HCT116 (cell line): Measurements from ENCODE around the gene GALNT7. TPM values are rescaled to one million over a fixed set of nuclear protein-coding genes. Genes with fewer than 3 reads are reported as not detected.

ENCODE experiments used
- ATAC-seq: fragments of 200-7000 bp; cut with Tn5 transposase; 2 replicates; pipeline ENCODE4 v1.9.1; 2020; ENCODE audit warnings: mild to moderate bottlenecking, moderate library complexity
- BruUV-seq: library from RNA; stranded (reverse); fragments of 400-500 nt; replicated peaks from 2 replicates; lab custom pipeline; 2021; lab: Mats Ljungman, UMichigan
- CTCF ChIA-PET: fragments of 300-600 bp; sonication (Branson Sonifier 250); formaldehyde crosslinking; loops from one replicate; lab custom pipeline; 2021; ENCODE audit warnings: antibody characterized with exemption; lab: Charles Lee
- POLR2A ChIA-PET: fragments of 300-600, 350-600 bp; sonication (Branson Sonifier 250); formaldehyde crosslinking; loops from one replicate; lab custom pipeline; 2021; ENCODE audit warnings: antibody characterized with exemption; lab: Charles Lee
- RAD21 ChIA-PET, 2 experiments: fragments of 300-600 bp; sonication (Branson Sonifier 250); formaldehyde crosslinking; loops; one replicate each; lab custom pipeline; 2023; ENCODE audit warnings: low total read pairs in 2 of 2; ENCODE audit not compliant: uncharacterized antibody in 2 of 2, unreplicated experiment in 2 of 2, low non-redundant PET in 1 of 2; lab: Charles Lee
- DNase-seq: peaks from one replicate; pipeline ENCODE4 v3.0.0-alpha.2; 2010; ENCODE audit warnings: low read depth, low spot score
- H2AFZ ChIP-seq: fragments of 200-600 bp; shearing (Covaris generic), sonication (generic); 2 replicates; pipeline ENCODE4 v1.6.1; 2017; ENCODE audit warnings: low read depth, mixed run types, mixed read lengths, antibody characterized with exemption, low read length; ENCODE audit not compliant: poor library complexity, severe bottlenecking
- H3K27ac ChIP-seq: 2 replicates; pipeline ENCODE4 v1.5.1; 2012; ENCODE audit warnings: low read depth, low read length
- H3K27me3 ChIP-seq: fragments of 200-600 bp; sonication (generic); 2 replicates; pipeline ENCODE4 v1.6.1; 2016; ENCODE audit warnings: mixed run types, low read length, mixed read lengths; ENCODE audit not compliant: insufficient read depth
- H3K36me3 ChIP-seq, 2 experiments: fragments of 200-500 bp in 1 of 2; fragments of 200-600 bp in 1 of 2; sonication (Bioruptor generic) in 1 of 2; sonication (generic) in 1 of 2; 2 replicates each; pipeline versions ENCODE4 v1.5.1 to v1.6.1; 2014 to 2016; ENCODE audit warnings: low read length in 2 of 2, inconsistent platforms in 1 of 2, mixed read lengths in 1 of 2, mixed run types in 1 of 2; ENCODE audit not compliant: insufficient read depth in 2 of 2, control insufficient read depth in 1 of 2
- H3K4me1 ChIP-seq, 2 experiments: fragments of 200-600 bp in 1 of 2; sonication (generic) in 1 of 2; 2 replicates each; pipeline versions ENCODE4 v1.5.1 to v1.6.1; 2012 to 2017; ENCODE audit warnings: low read length in 2 of 2, inconsistent platforms in 1 of 2, mild to moderate bottlenecking in 1 of 2, mixed read lengths in 1 of 2, mixed run types in 1 of 2, moderate library complexity in 1 of 2; ENCODE audit not compliant: insufficient read depth in 2 of 2, control insufficient read depth in 1 of 2
- H3K4me2 ChIP-seq: fragments of 200-600 bp; sonication (generic); 2 replicates; pipeline ENCODE4 v1.6.1; 2017; ENCODE audit warnings: mixed run types, low read length, mixed read lengths
- H3K4me3 ChIP-seq, 2 experiments: fragments of 200-600 bp in 1 of 2; sonication (generic) in 1 of 2; replicated peaks in 1 of 2; 2 replicates each; pipeline ENCODE4 v1.5.1; 2011 to 2016; ENCODE audit warnings: low read length in 2 of 2, control low read depth in 1 of 2, low read depth in 1 of 2, mild to moderate bottlenecking in 1 of 2, mixed read lengths in 1 of 2, mixed run types in 1 of 2
- H3K79me2 ChIP-seq: fragments of 200-600 bp; sonication (generic); 2 replicates; pipeline ENCODE4 v1.6.1; 2017; ENCODE audit warnings: mild to moderate bottlenecking, mixed run types, low read length, moderate library complexity, mixed read lengths; ENCODE audit not compliant: insufficient read depth
- H3K9ac ChIP-seq: fragments of 200-600 bp; sonication (generic); 2 replicates; pipeline ENCODE4 v1.6.1; 2016; ENCODE audit warnings: low read length, mixed read lengths
- H3K9me2 ChIP-seq: fragments of 200-600 bp; sonication (generic), shearing (Covaris generic); 2 replicates; pipeline ENCODE4 v1.6.1; 2017; ENCODE audit warnings: mixed run types, mild to moderate bottlenecking, moderate library complexity; ENCODE audit not compliant: insufficient read depth
- H3K9me3 ChIP-seq, 2 experiments: fragments of 200-500 bp in 1 of 2; fragments of 200-600 bp in 1 of 2; sonication (Bioruptor generic) in 1 of 2; sonication (generic) in 1 of 2; 2 replicates each; pipeline ENCODE4 v1.6.1; 2014 to 2017; ENCODE audit warnings: low read length in 2 of 2, mixed read lengths in 2 of 2, inconsistent platforms in 1 of 2, low read depth in 1 of 2, mild to moderate bottlenecking in 1 of 2, mixed run types in 1 of 2, moderate library complexity in 1 of 2; ENCODE audit not compliant: control insufficient read depth in 1 of 2, insufficient read depth in 1 of 2
- H4K20me1 ChIP-seq: fragments of 200-600 bp; sonication (generic), shearing (Covaris generic); 2 replicates; pipeline ENCODE4 v1.6.1; 2017; ENCODE audit warnings: mixed run types, mild to moderate bottlenecking, moderate library complexity; ENCODE audit not compliant: insufficient read depth
- CBX3 ChIP-seq: IDR thresholded peaks from 2 replicates; pipeline ENCODE4 v1.6.1; 2012; ENCODE audit warnings: low read depth
- CEBPB ChIP-seq: IDR thresholded peaks from 2 replicates; pipeline ENCODE4 v1.6.1; 2012; ENCODE audit warnings: low read depth
- EGR1 ChIP-seq: IDR thresholded peaks from 2 replicates; pipeline ENCODE4 v1.6.1; 2012; ENCODE audit warnings: low read depth
- ELF1 ChIP-seq: IDR thresholded peaks from 2 replicates; pipeline ENCODE4 v1.6.1; 2012; ENCODE audit warnings: low read depth, borderline replicate concordance
- EZH2 ChIP-seq: fragments of 200-600 bp; sonication (generic); IDR thresholded peaks from 2 replicates; pipeline ENCODE4 v1.6.1; 2017; ENCODE audit warnings: antibody characterized with exemption, mixed run types
- EZH2phosphoT487 ChIP-seq: fragments of 200-600 bp; IDR thresholded peaks from 2 replicates; pipeline ENCODE4 v1.6.1; 2018; ENCODE audit warnings: antibody characterized with exemption, borderline replicate concordance
- FOSL1 ChIP-seq: IDR thresholded peaks from 2 replicates; pipeline ENCODE4 v1.6.1; 2012; ENCODE audit warnings: low read depth
- JUND ChIP-seq: IDR thresholded peaks from 2 replicates; pipeline ENCODE4 v1.6.1; 2012
- POLR2A ChIP-seq: IDR thresholded peaks from 2 replicates; pipeline ENCODE4 v1.7.0; 2011; ENCODE audit warnings: borderline replicate concordance; ENCODE audit not compliant: insufficient read depth, insufficient read length; ENCODE audit errors: extremely low read depth
- POLR2AphosphoS5 ChIP-seq: IDR thresholded peaks from 2 replicates; pipeline ENCODE4 v1.6.1; 2011; ENCODE audit warnings: mild to moderate bottlenecking, low read depth, low read length, moderate library complexity
- RAD21 ChIP-seq: IDR thresholded peaks from 2 replicates; pipeline ENCODE4 v1.6.1; 2012; ENCODE audit warnings: low read depth, mild to moderate bottlenecking
- SIN3A ChIP-seq: IDR thresholded peaks from 2 replicates; pipeline ENCODE4 v1.6.1; 2012; ENCODE audit warnings: low read depth
- SRF ChIP-seq: IDR thresholded peaks from 2 replicates; pipeline ENCODE4 v1.6.1; 2012; ENCODE audit warnings: low read depth
- TCF7L2 ChIP-seq: IDR thresholded peaks from 2 replicates; pipeline ENCODE4 v1.7.0; 2011; ENCODE audit warnings: borderline replicate concordance, inconsistent platforms; ENCODE audit not compliant: insufficient read depth, insufficient read length; ENCODE audit errors: extremely low read depth
- YY1 ChIP-seq: IDR thresholded peaks from 2 replicates; pipeline ENCODE4 v1.6.1; 2011; ENCODE audit warnings: low read length, low read depth, moderate library complexity, mild to moderate bottlenecking; ENCODE audit not compliant: insufficient replicate concordance; ENCODE audit errors: extremely low read depth
- ZFX ChIP-seq: fragments of 450-650 bp; IDR thresholded peaks from 2 replicates; pipeline ENCODE4 v1.6.1; 2017
- ZNF274 ChIP-seq: fragments of 200-500 bp; sonication (Bioruptor generic); IDR thresholded peaks from 2 replicates; pipeline ENCODE4 v1.6.1; 2014; ENCODE audit warnings: mild to moderate bottlenecking, low read depth, low read length, inconsistent platforms
- intact Hi-C: fragments of 100-400 bp; cut with micrococcal nuclease; formaldehyde crosslinking; loops from 2 replicates; pipeline ENCODE4 v1.10.0; 2022
- total RNA-seq: library from RNA; stranded (reverse); gene quantifications from one replicate; pipeline ENCODE4 v1.2.1, GENCODE V29; 2021; ENCODE audit not compliant: unreplicated experiment
- TF ChIP-seq, protein P1 (sequence below), 3 experiments: fragments of 200-600 bp in 1 of 3; sonication (generic) in 1 of 3; IDR thresholded peaks in 2 of 3; conservative IDR thresholded peaks in 1 of 3; 2 replicates each; pipeline ENCODE4 v1.5.1; 2012 to 2017; ENCODE audit warnings: low read depth in 2 of 3, low read length in 2 of 3, antibody characterized with exemption in 1 of 3, borderline replicate concordance in 1 of 3, control low read depth in 1 of 3, mild to moderate bottlenecking in 1 of 3, mixed read lengths in 1 of 3, mixed run types in 1 of 3, moderate library complexity in 1 of 3; ENCODE audit not compliant: insufficient read depth in 1 of 3
- TF ChIP-seq, protein P2 (sequence below): IDR thresholded peaks from 2 replicates; pipeline ENCODE4 v1.6.1; 2012

GALNT7 gene
- total RNA-seq, 1 experiment from 2014 or later, result 21.3 TPM

DNA sequence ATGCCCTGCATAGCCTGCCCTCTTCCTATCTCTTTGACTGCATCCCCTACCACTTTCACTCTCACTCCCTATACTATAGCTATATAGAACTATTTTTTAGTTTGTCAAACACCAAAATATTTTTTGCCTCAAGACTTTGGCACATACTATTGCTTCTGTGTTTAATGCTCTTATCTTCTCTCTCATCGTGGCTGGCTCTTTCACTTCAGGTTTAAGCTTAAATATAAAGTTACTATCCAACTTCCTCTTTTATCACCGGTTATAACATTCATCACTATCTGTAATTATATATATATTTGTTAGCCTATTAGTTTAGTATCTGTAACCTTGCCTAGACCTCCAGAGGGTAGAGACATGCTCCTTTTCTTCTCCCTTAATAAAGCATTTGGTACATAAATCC, 177.0 kb downstream of the GALNT7 start:
- BruUV-seq, result no TSS peak
- peaks cover 0 to 7% of the 10 kb centered on the region in 2 experiments; a peak in 1 of 4 replicates for H3K4me1 ChIP-seq
- POLR2A ChIA-PET, result interaction anchor here (4.1 kb wide), 1 partner anchor 11 kb away, joined by 12 read pairs; the partner anchor contains the start of gene HMGB2
- H3K27ac ChIP-seq, result no peak overlapping the region
- H4K20me1 ChIP-seq, result no peaks in the 10 kb centered on the region
- no peak overlapping the region for H3K9ac ChIP-seq
- TF ChIP-seq YY1, result no peak
- no peak for TF ChIP-seq ZFX
- no peak for TF ChIP-seq ZNF274
- no peak for TF ChIP-seq CBX3
- TF ChIP-seq, all 23 proteins: peak for 0
- no peaks in the 10 kb centered on the region for H3K9me2 ChIP-seq
- H3K79me2 ChIP-seq, result no peaks in the 10 kb centered on the region
- DNase-seq, result no peak
- intact Hi-C loops, result no loop called here
- ChIA-PET CTCF (no interaction called here), RAD21 (no interaction called here)
- H3K9me3 ChIP-seq, result 0 out of 4 replicates have a peak, but pooled peaks cover 0 to 4% of the 10 kb centered on the region in 2 experiments
- H3K4me3 ChIP-seq, result no peak overlapping the region
- no peak overlapping the region for H3K4me2 ChIP-seq
- H3K36me3 ChIP-seq, result no peaks in the 10 kb centered on the region
- no peak overlapping the region for H2AFZ ChIP-seq
- no peaks in the 10 kb centered on the region for H3K27me3 ChIP-seq
- ATAC-seq, result no peak

DNA sequence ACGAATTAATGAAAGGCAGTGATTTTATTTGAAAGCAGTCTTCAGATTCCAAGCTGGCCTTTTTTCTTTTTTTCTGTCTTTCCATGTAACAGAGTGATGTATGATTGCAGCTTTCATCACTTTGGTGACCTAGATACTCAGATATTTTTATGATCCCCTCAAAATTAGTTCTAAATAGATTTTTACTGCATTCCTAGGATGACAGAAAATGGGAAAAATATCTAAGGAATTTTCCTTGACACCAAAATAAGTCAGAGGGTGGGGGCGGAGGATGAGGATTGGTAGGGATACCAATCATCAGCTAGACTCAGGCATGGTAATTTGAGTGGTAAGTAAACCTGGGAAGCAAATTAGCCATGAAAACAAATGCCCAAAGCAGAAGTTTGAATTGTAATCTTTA, 177.5 kb downstream of the GALNT7 start:
- no peaks in the 10 kb centered on the region for H3K79me2 ChIP-seq
- peak overlapping the region; percentile 31; the same call in 1 of the 2 replicates for H3K4me2 ChIP-seq
- peaks cover 0 to 7% of the 10 kb centered on the region in 2 experiments; a peak in 1 of 4 replicates for H3K4me1 ChIP-seq
- intact Hi-C loops, result no loop called here
- no TSS peak for BruUV-seq
- TF ChIP-seq POLR2A, result no peak
- TF ChIP-seq TCF7L2, result no peak
- TF ChIP-seq JUND, result no peak
- TF ChIP-seq, protein P1, sequence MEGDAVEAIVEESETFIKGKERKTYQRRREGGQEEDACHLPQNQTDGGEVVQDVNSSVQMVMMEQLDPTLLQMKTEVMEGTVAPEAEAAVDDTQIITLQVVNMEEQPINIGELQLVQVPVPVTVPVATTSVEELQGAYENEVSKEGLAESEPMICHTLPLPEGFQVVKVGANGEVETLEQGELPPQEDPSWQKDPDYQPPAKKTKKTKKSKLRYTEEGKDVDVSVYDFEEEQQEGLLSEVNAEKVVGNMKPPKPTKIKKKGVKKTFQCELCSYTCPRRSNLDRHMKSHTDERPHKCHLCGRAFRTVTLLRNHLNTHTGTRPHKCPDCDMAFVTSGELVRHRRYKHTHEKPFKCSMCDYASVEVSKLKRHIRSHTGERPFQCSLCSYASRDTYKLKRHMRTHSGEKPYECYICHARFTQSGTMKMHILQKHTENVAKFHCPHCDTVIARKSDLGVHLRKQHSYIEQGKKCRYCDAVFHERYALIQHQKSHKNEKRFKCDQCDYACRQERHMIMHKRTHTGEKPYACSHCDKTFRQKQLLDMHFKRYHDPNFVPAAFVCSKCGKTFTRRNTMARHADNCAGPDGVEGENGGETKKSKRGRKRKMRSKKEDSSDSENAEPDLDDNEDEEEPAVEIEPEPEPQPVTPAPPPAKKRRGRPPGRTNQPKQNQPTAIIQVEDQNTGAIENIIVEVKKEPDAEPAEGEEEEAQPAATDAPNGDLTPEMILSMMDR (IDR thresholded peaks at IDR 0.05 in 2 of 3, conservative IDR thresholded peaks at IDR 0.05 in 1 of 3; ENCODE audit: borderline replicate concordance in 1 of 3, insufficient read depth in 1 of 3, low read depth in 2 of 3, low read length in 2 of 3), result no peak
- TF ChIP-seq FOSL1, result no peak
- TF ChIP-seq YY1, result no peak
- no peak for TF ChIP-seq EGR1
- TF ChIP-seq EZH2phosphoT487, result no peak
- no peak for TF ChIP-seq SRF
- TF ChIP-seq SIN3A, result no peak
- no peak for TF ChIP-seq POLR2AphosphoS5
- TF ChIP-seq ZFX, result no peak
- TF ChIP-seq, protein P2, sequence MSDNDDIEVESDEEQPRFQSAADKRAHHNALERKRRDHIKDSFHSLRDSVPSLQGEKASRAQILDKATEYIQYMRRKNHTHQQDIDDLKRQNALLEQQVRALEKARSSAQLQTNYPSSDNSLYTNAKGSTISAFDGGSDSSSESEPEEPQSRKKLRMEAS, result no peak
- no peak for TF ChIP-seq CEBPB
- TF ChIP-seq ELF1, result no peak
- TF ChIP-seq RAD21, result no peak
- TF ChIP-seq EZH2, result no peak
- no peaks in the 10 kb centered on the region for H3K9me2 ChIP-seq
- ChIA-PET CTCF (interaction anchor here (0.9 kb wide), 1 partner anchor 27 kb away, joined by 3 read pairs; no protein-coding TSS in a partner anchor), RAD21 (no interaction called here), POLR2A (interaction anchor here (4.1 kb wide), 1 partner anchor 11 kb away, joined by 12 read pairs; the partner anchor contains the start of gene HMGB2)
- ATAC-seq, result no peak
- H4K20me1 ChIP-seq, result no peaks in the 10 kb centered on the region
- no peak overlapping the region for H3K9ac ChIP-seq
- H3K27ac ChIP-seq, result no peak overlapping the region
- no peak overlapping the region for H2AFZ ChIP-seq
- no peak overlapping the region for H3K4me3 ChIP-seq
- H3K27me3 ChIP-seq, result no peaks in the 10 kb centered on the region
- no peak for DNase-seq
- H3K36me3 ChIP-seq, result no peaks in the 10 kb centered on the region
- 0 out of 4 replicates have a peak, but pooled peaks cover 0 to 4% of the 10 kb centered on the region in 2 experiments for H3K9me3 ChIP-seq
